ENCODE results near the gene PSMD13. TPM values are rescaled to one million over a fixed set of nuclear protein-coding genes. Genes with fewer than 3 reads are reported as not detected.
A peak's percentile ranks its signal among the peaks of the same experiment; 100 is the strongest.

The PSMD13 gene
- total RNA-seq, 1 donor from 2014 or later, result 95.1 TPM

GRCh38 chr11:250740-251299 is 14.0 kb downstream of the PSMD13 start:
- DNase-seq, result peak; percentile 60

- no peak for DNase-seq
Measured at GRCh38 chr11:251550-251949, 14.8 kb downstream of the PSMD13 start.

DNA sequence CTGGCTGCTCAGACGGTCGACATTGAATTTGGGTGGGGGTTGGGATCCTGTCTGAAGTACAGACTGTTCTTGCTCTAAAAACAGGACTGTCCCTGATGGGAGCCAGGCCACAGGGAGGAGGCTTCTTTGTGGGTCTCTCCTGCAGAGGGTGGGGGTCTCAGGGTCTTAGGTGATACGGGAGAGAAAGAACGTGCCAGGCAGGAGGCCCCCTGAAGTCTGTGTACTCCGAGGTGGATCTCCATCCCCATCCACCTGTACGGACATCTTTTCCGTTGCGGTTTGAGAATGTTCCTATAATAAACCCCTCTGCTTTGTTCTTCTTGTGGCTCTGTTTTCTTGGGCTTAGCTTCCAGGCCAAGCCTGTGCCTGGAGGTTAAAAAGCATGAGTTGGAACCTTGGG is 15.9 kb downstream of the PSMD13 start:
- DNase-seq, result no peak

GRCh38 chr11:253160-253885 is 16.5 kb downstream of the PSMD13 start:
- no peak for DNase-seq

DNA sequence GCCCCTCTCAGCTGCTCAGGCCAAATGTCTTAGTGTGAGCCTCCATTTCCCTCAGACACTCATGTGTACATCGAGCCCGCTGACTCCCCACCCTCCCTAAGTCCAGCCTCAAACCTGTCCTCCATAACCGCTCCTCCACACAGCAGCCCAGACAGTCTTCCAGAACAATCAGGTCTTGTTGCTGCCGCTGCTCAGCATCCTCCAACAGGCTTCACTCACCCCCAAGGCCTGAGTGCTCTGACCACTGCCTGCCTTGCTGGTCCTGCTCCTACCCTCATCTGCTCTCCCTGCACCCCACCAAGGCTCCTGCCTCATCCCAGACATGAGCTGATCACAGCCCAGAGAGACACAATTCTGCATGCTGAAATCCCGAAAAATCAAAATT is 17.1 kb downstream of the PSMD13 start:
- DNase-seq, result no peak

GRCh38 chr11:255176-255575 is 18.4 kb downstream of the PSMD13 start:
- DNase-seq, result no peak

- DNase-seq, result no peak
Measured at GRCh38 chr11:255816-256215, 19.0 kb downstream of the PSMD13 start.

- no peak for DNase-seq
Measured at GRCh38 chr11:256952-257737, 20.4 kb downstream of the PSMD13 start.

DNA sequence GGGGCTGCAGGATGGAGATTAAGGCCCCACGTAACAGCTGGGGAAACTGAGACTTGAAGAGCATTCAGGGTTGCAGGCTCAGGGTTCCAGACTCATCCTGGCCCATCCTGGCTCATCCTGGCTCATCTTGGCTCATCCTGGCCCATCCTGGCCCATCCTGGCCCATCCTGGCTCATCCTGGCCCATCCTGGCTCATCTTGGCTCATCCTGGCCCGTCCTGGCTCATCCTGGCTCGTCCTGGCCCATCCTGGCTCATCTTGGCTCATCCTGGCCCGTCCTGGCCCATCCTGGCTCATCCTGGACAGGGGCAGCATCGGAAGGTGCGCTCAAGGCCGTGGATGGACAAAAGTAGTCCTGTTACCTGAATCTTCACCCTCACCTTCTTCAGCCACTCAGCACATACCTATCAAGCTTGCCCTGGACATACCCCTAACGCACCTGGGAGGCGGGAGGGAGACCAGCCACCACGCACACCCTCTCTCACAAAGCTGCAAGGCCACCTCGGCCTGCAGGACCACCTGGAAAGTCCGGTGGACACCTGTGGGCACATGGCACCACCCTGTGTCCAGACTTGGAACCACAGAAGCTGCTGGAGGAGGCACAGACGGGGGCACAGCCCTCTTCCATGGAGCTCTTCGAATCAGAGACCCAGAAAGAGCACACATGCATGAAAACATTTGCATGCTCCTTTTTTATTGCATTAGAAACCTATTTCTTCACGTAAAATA is 21.2 kb downstream of the PSMD13 start:
- DNase-seq, result no peak

DNA sequence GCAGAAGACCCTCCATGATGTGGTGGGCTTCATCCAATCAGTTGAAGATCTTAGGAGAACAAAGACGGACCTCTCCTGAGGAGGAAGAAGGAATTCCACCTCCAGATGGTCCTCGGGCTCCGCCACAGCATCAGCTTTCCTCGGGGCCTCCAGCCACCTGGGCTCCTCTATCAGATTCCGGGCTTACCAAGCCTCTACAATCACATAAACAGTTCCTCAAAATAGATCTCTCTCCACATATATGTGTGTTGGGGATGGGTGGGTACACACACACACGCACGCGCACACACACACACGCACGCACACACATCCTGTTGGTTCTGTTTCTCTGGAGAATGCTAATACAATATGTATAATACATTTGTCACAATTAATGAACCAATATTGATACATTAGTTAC is 22.6 kb downstream of the PSMD13 start:
- DNase-seq, result no peak

DNA sequence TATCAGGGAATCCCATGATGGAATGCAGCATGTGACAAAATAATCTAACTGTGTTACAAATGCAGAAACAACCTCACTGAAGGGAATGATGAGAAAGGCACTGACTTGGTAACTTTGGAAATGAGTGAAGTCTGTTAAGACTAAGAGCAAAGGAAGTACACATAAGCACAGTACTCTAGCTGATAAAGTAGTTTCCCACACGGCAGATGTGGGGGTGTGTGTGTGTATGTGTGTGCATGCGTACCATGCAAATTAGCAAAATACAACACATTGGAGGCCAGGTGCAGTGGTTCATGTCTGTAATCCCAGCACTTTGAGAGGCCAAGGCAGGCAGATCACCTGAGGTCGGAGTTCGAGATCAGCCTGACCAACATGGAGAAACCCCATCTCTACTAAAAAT is 24.8 kb downstream of the PSMD13 start:
- DNase-seq, result no peak

- no peak for DNase-seq
Measured at GRCh38 chr11:266676-267439, 30.1 kb downstream of the PSMD13 start.

DNA sequence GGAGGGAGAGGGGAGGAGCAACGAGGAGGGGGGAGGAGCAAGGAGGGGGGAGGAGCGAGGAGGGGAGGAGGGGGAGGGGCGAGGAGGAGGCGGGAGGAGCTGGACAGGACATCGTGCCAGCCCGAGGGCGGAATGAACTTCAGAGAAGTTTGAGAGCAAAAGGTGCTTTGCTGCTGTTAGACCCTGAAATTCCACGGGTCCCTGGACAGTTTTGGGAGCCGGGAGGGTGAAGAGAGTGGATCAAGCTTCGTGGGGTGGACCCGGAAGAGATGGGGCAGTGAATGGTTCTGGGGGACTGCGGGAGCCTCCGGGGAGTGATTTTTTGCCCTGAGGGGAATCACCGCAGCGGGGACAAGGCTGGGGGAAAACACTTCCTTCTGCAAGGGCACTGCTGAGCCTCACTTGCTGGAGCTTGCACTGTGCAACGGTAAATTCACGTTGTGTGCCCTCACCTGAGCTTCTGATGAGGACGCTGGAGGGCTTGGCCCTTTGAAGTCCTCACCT is 30.8 kb downstream of the PSMD13 start:
- DNase-seq, result no peak

DNA sequence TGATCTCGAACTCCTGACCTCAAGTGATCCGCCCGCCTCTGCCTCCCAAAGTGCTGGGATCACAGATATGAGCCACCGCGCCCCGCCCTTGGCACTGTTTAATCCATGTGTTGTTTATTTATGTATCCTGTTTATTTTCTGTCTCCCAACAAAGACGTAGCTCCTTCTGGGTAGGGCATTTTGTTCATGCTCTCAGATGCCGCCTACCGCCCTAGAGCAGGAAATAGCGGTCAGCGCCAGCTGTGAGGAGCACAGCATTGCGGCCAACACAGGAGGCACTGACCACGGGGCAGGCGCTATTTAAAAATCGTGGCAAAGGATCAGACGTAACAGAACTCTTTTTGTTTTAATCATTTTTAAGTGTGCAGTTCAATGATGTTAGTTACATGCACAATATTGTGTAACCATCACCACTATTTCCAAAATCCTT is 32.0 kb downstream of the PSMD13 start:
- peak; percentile 32 for DNase-seq

GRCh38 chr11:269146-269890 is 32.5 kb downstream of the PSMD13 start:
- no peak for DNase-seq

DNA sequence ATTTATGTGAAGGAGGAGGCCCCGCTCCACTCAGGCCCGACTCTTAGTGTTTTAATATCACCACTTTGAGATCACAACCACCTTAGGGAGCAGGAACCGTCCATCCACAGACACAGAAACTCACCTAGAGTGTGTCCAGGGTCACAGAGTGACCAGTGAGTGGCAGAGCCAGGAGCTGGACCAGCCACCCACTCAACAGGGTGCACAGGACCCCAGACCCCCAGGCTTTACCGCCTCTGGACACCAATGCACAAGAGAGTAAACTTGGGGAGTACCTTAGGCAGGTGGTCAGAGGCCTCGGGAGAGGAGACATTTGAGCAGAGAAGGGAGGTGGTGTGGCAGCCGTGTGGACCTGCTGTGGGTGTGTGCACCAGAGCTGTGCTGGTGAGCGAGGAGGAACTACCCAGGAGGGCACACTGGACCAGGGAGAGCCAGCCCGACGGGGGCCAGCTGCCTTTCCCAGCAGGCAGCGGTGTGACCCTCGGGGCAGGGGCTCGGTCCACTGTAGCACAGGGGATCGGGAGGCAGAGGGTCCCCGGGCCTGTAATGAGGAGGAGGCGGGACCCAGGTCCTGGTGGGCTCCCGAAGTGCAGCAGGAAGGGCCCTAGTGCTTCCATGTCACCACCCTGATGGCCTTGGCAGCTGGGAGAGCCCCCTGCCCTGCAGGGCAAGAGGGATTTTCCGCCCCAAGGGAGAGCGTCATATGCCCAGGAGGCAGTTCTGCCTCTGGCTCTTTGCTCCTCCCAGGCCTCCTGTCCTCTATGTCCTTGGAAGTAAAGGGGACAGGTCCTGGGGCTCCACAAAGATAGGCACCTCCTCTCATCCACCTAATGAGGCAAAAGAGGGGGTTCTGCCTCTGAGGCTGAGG is 33.9 kb downstream of the PSMD13 start:
- no peak for DNase-seq

GRCh38 chr11:271319-271715 is 34.5 kb downstream of the PSMD13 start:
- no peak for DNase-seq

- DNase-seq, result no peak
Measured at GRCh38 chr11:272195-272930, 35.6 kb downstream of the PSMD13 start.

DNA sequence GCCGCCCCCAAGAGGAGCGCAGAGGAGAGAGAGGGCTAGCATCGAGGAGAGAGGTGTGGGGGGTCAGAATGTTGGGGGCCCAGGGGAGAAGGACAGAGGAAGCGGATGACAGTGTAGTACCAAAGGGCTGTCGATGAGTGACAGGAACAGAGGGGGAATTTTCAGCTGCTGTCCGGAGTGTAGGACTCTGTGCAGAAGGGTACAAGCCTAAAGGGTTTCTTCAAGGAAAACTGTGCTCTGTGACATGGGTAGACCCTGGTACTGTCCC is 36.1 kb downstream of the PSMD13 start:
- DNase-seq, result no peak

DNA sequence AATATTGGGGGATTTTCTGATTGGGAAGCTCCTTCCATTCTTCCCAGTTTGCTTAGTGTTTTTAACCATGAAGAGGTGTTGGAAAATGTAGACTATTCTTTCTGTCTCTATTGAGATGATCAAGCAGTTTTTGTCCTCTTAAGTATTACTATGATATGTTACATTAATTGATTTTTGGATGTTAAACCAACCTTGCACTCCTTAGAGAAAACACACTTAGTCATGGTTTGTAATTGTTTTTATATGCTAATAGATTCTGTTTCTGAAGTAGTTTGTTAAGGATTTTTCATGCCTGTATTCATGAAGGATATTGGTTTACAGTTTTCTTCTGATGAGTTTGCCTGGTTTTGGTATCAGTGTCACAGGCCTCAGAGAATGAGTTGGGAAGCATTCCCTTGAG is 39.4 kb downstream of the PSMD13 start:
- DNase-seq, result no peak
